Type B pancreatic cell (in vitro differentiated cells): ENCODE results near the gene ENDOD1. TPM values are rescaled to one million over a fixed set of nuclear protein-coding genes. Genes with fewer than 3 reads are reported as not detected.
A peak's percentile ranks its signal among the peaks of the same experiment; 100 is the strongest.

Experiments used
- DNase-seq: peaks from one replicate; pipeline ENCODE4 v3.0.0; 2021; ENCODE audit warnings: mixed read lengths; ENCODE audit not compliant: unreplicated experiment; ENCODE audit errors: extremely low spot score
- H3K27ac Mint-ChIP-seq: 2 replicates; pipeline ENCODE4 v1.8.0; 2021; ENCODE audit warnings: mild to moderate bottlenecking, mixed read lengths
- H3K27me3 Mint-ChIP-seq: 2 replicates; pipeline ENCODE4 v1.8.0; 2021; ENCODE audit warnings: mixed read lengths
- H3K36me3 Mint-ChIP-seq: 2 replicates; pipeline ENCODE4 v1.8.0; 2021; ENCODE audit warnings: mixed read lengths
- H3K4me1 Mint-ChIP-seq: one replicate; pipeline ENCODE4 v1.8.0; 2021; ENCODE audit warnings: mixed read lengths; ENCODE audit not compliant: unreplicated experiment
- H3K4me3 Mint-ChIP-seq: 2 replicates; pipeline ENCODE4 v1.8.0; 2021; ENCODE audit warnings: mild to moderate bottlenecking, mixed read lengths
- H3K9me3 Mint-ChIP-seq: 2 replicates; pipeline ENCODE4 v1.8.0; 2021; ENCODE audit warnings: mixed read lengths
- total RNA-seq: library from RNA; stranded (reverse); gene quantifications from 2 replicates; pipeline ENCODE4 v1.2.1, GENCODE V29; 2021; ENCODE audit warnings: low replicate concordance
- TF ChIP-seq, protein P1 (sequence below): fragments of 200-600 bp; sonication (generic); conservative IDR thresholded peaks from 2 replicates; pipeline ENCODE4 v1.5.0; 2021; ENCODE audit warnings: antibody characterized with exemption, mild to moderate bottlenecking

The ENDOD1 gene
- total RNA-seq, 1 donor from 2014 or later, result 12.0 TPM

DNA sequence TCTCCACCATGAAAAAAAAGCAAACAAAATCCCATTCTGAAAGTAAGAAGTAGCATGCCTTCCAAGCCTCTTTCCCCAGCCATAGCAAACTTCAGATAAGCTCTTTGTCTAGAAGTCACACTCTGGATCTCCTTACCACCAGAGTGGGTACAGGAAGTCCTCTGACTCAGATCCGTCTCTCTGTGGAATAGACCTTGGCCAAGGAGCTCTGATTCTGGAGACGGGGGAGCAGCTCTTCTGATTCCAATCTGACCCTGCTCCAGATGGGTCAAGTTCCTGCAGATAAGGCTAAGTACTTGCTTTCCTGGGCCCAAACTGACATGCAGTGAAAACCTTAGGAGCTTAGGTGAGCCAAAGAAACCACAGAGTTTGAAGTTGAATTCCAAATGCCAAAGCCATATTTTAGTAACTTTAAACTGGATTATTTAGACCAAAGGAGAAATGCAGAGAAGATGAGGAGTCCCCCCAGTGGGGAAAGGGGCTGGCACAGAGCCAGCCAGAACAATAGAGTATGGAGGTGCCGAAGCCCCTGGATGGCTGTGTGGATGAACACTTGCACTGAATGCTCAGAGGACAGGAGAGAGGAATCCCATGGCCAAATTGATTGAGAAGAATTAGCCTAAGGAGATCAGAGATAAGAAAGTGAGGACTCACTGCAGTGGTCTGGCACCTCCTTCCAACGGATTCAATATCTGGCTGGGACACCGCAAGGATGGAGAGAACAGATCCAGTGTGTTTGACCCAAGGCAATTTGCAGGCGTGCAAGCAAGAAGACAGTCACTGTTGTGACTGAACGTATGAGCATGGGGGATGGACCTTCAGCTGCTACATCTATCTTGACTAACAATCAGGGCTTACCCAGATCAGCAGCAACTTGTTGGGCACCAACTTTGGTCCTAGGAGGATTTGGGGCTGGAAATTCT, 54.9 kb downstream of the ENDOD1 start:
- no peak for DNase-seq
- no peaks in the 10 kb centered on the region for H3K36me3 Mint-ChIP-seq
- TF ChIP-seq, protein P1, sequence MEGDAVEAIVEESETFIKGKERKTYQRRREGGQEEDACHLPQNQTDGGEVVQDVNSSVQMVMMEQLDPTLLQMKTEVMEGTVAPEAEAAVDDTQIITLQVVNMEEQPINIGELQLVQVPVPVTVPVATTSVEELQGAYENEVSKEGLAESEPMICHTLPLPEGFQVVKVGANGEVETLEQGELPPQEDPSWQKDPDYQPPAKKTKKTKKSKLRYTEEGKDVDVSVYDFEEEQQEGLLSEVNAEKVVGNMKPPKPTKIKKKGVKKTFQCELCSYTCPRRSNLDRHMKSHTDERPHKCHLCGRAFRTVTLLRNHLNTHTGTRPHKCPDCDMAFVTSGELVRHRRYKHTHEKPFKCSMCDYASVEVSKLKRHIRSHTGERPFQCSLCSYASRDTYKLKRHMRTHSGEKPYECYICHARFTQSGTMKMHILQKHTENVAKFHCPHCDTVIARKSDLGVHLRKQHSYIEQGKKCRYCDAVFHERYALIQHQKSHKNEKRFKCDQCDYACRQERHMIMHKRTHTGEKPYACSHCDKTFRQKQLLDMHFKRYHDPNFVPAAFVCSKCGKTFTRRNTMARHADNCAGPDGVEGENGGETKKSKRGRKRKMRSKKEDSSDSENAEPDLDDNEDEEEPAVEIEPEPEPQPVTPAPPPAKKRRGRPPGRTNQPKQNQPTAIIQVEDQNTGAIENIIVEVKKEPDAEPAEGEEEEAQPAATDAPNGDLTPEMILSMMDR, result no peak
- H3K4me1 Mint-ChIP-seq, result peaks cover 25% of the 10 kb centered on the region
- peaks cover 6% of the 10 kb centered on the region for H3K27me3 Mint-ChIP-seq
- no peaks in the 10 kb centered on the region for H3K9me3 Mint-ChIP-seq
- no peak overlapping the region for H3K4me3 Mint-ChIP-seq
- H3K27ac Mint-ChIP-seq, result no peak overlapping the region

- Mint-ChIP-seq H3K4me3 (no peak overlapping the region), H3K4me1 (peaks cover 21% of the 10 kb centered on the region), H3K27me3 (peaks cover 6% of the 10 kb centered on the region), H3K9me3 (no peaks in the 10 kb centered on the region), H3K27ac (no peak overlapping the region), H3K36me3 (no peaks in the 10 kb centered on the region)
- no peak for DNase-seq
- TF ChIP-seq, protein P1, result no peak
Measured at GRCh38 chr11:95145430-95146060, 55.9 kb downstream of the ENDOD1 start.

DNA sequence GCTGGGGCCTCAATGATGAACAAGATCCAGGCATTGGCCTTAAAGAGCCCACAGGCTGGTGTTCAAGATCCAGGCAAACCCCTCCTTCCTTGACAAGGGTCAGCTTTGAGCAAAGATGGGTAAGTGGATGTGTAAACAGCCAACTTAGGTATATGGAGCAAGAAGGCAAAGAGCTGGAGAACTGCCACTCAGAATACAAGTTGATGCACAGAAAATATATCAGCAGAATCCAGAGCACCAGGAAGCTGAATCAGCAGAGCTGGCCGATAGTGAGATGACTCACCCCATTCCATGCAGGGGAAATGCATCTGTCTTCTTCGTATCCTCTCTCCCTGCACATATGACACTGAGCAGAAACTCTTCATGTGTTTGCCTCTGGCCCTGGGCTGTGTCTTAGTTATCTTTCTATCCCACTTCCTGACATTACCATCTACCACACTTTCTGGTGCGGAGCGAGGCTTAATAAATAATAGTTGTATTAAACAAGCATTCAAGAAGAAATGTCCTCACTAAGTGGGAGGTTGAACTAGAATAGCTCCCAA, 57.8 kb downstream of the ENDOD1 start:
- DNase-seq, result no peak
- Mint-ChIP-seq H3K4me3 (peak overlapping the region; percentile 25), H3K9me3 (no peaks in the 10 kb centered on the region), H3K27me3 (peaks cover 4% of the 10 kb centered on the region), H3K27ac (peak overlapping the region; percentile 57), H3K36me3 (no peaks in the 10 kb centered on the region), H3K4me1 (peaks cover 19% of the 10 kb centered on the region)
- TF ChIP-seq, protein P1, result no peak

GRCh38 chr11:95148406-95148805, 58.8 kb downstream of the ENDOD1 start:
- peaks cover 21% of the 10 kb centered on the region for H3K4me1 Mint-ChIP-seq
- peaks cover 4% of the 10 kb centered on the region for H3K27me3 Mint-ChIP-seq
- no peaks in the 10 kb centered on the region for H3K9me3 Mint-ChIP-seq
- no peak overlapping the region for H3K27ac Mint-ChIP-seq
- DNase-seq, result no peak
- no peaks in the 10 kb centered on the region for H3K36me3 Mint-ChIP-seq
- no peak overlapping the region for H3K4me3 Mint-ChIP-seq
- TF ChIP-seq, protein P1, result no peak

GRCh38 chr11:95148938-95149337, 59.3 kb downstream of the ENDOD1 start:
- peaks cover 24% of the 10 kb centered on the region for H3K4me1 Mint-ChIP-seq
- peak overlapping the region; percentile 86 for H3K4me3 Mint-ChIP-seq
- H3K36me3 Mint-ChIP-seq, result no peaks in the 10 kb centered on the region
- H3K9me3 Mint-ChIP-seq, result no peaks in the 10 kb centered on the region
- peaks cover 1% of the 10 kb centered on the region for H3K27me3 Mint-ChIP-seq
- no peak overlapping the region for H3K27ac Mint-ChIP-seq
- TF ChIP-seq, protein P1, result no peak
- DNase-seq, result no peak
